Measurements from ENCODE around the gene ZNF292.

Gene ZNF292

GRCh38 chr6:87264481-87264880 lies 109.1 kb downstream of the ZNF292 start:
- no peak for TF ChIP-seq CTCF (IDR thresholded peaks at IDR 0.05; ENCODE audit: low read depth, low read length, missing control alignments)
- no peak overlapping the region for H3K4me3 ChIP-seq (ENCODE audit: low read depth, low read length)
- in situ Hi-C loops (cut with HindIII; ENCODE audit: low sequenced_read_pairs) = no loop called here
- DNase-seq (ENCODE audit: low read depth) = no peak

GRCh38 chr6:87274660-87275274 lies 119.4 kb downstream of the ZNF292 start:
- in situ Hi-C loops (cut with HindIII; ENCODE audit: low sequenced_read_pairs) = no loop called here
- peak; percentile 64 for DNase-seq (ENCODE audit: low read depth)
- no peak overlapping the region for H3K4me3 ChIP-seq (ENCODE audit: low read depth, low read length)
- TF ChIP-seq CTCF (IDR thresholded peaks at IDR 0.05; ENCODE audit: low read depth, low read length, missing control alignments) = no peak

- in situ Hi-C loops (cut with HindIII; ENCODE audit: low sequenced_read_pairs) = no loop called here
- no peak for DNase-seq (ENCODE audit: low read depth)
- H3K4me3 ChIP-seq (ENCODE audit: low read depth, low read length) = no peak overlapping the region
- TF ChIP-seq CTCF (IDR thresholded peaks at IDR 0.05; ENCODE audit: low read depth, low read length, missing control alignments) = no peak
Measured at GRCh38 chr6:87276624-87277023, 121.3 kb downstream of the ZNF292 start.

GRCh38 chr6:87277123-87277522 lies 121.8 kb downstream of the ZNF292 start:
- DNase-seq (ENCODE audit: low read depth) = no peak
- in situ Hi-C loops (cut with HindIII; ENCODE audit: low sequenced_read_pairs) = no loop called here
- H3K4me3 ChIP-seq (ENCODE audit: low read depth, low read length) = no peak overlapping the region
- peak; percentile 20 for TF ChIP-seq CTCF (IDR thresholded peaks at IDR 0.05; ENCODE audit: low read depth, low read length, missing control alignments)

- no peak for DNase-seq (ENCODE audit: low read depth)
- no peak overlapping the region for H3K4me3 ChIP-seq (ENCODE audit: low read depth, low read length)
- TF ChIP-seq CTCF (IDR thresholded peaks at IDR 0.05; ENCODE audit: low read depth, low read length, missing control alignments) = no peak
- in situ Hi-C loops (cut with HindIII; ENCODE audit: low sequenced_read_pairs) = no loop called here
Measured at GRCh38 chr6:87279196-87279595, 123.8 kb downstream of the ZNF292 start.

GRCh38 chr6:87281426-87281825 lies 126.1 kb downstream of the ZNF292 start:
- in situ Hi-C loops (cut with HindIII; ENCODE audit: low sequenced_read_pairs) = no loop called here

More at GRCh38 chr6:87281426-87281825, 126.1 kb downstream of the ZNF292 start:
- H3K4me3 ChIP-seq (ENCODE audit: low read depth, low read length) = no peak overlapping the region
- no peak for DNase-seq (ENCODE audit: low read depth)
- TF ChIP-seq CTCF (IDR thresholded peaks at IDR 0.05; ENCODE audit: low read depth, low read length, missing control alignments) = no peak

Data from astrocyte of the cerebellum (primary cell).